Brain pericyte (primary cell): ENCODE results near the gene SYPL2.
"Not testable (repeated sequence)": the region's sequence is repeated elsewhere in the genome, so short reads cannot be mapped to it uniquely, and the experiment has no call there.

Source experiments
- DNase-seq: peaks from one replicate; pipeline ENCODE4 v3.0.0-alpha.2; 2012; ENCODE audit warnings: low read depth, low spot score

The SYPL2 gene

GRCh38 chr1:109466452-109467300 lies at the start of gene SYPL2:
Gene SYPL2 (plus strand): TSS chr1:109466546. CDS start chr1:109466844, 298 bp downstream.
- DNase-seq, result no peak

DNA sequence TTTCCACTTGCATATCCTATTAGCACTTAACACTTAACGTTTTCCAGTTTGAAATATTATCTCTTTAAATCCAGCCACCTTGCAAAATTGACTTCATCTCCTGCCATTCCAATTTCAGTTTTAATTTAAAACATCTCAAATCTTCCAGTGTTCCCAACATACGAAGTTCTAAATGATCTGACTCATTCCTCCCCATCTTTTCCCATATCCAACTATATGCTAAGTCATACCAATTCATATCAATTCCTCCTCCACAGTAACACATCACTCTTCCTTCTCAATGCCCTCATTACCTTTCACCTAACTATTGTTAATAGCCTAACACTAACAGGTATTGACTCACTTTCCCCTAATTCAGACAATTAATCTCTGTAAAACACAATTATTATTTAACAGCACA lies 42.8 kb upstream of the SYPL2 start:
- DNase-seq, result no peak

DNA sequence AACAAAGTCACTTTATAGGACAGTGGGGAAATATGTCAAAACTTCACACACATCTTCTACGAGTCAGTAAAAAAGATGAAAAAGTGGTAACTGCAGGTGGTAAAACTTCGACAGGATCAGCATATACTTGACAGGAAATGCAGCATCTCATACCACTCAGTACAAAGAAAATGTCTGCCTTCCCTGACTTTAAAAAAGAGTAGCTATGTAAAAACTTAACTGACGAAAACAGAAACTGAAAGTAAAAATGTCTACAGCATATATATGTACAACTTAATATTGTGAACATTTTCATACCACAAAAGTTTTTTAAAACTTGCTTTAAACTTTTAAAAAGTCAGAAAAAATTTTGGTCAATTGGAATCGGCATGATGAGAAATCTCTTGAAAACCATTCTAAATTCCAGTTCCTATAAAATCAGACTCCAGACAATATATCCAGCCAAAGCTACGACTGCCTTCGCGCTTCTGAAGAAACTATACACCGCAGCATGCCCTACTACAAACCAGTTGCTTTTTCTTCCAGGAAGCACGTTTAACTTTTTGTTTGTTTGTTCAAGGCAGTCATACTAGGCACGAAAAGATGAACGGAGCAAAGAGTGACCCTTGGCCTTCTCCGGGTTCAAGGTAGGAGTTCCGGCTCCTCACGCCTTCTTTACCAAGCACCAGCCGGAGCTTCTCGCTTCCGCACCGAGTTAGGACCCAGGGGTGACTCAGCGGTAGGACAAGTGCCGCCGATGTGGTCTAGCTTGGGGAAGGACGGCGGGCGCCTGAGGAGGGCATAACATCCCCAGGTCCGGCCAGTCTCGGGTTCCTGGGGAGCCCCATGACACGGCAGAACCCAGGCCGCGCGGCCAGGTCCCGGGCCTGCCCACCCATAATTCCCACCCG lies 40.7 kb upstream of the SYPL2 start:
- DNase-seq, result no peak

- DNase-seq, result peak; percentile 98
Measured at GRCh38 chr1:109426281-109427170, 39.8 kb upstream of the SYPL2 start, which contains the start of gene PSMA5. Gene PSMA5 (minus strand): TSS chr1:109426448. CDS start chr1:109426330, 118 bp downstream.

- no peak for DNase-seq
Measured at GRCh38 chr1:109427171-109427467, 39.2 kb upstream of the SYPL2 start.

DNA sequence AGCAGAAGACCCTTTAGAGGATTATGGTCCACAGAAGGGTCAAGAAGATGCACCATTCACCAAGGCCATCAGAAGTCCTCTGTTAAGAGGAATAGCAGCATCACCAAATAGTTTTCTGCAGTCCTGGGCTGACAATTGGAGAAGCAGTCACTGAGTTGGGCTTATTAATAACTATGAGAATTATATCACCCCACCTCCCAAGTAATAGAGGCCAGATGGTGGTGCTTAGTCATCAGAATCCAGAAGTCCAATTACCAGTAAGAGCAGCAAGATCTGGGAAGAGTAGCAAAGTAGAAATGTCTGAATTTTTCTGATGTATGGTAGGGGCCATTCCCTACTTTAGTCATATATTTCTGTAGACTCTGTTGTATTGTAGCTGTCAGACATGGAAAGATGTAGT lies 34.0 kb upstream of the SYPL2 start:
- DNase-seq, result no peak

GRCh38 chr1:109433322-109433721 lies 33.0 kb upstream of the SYPL2 start:
- DNase-seq, result no peak

DNA sequence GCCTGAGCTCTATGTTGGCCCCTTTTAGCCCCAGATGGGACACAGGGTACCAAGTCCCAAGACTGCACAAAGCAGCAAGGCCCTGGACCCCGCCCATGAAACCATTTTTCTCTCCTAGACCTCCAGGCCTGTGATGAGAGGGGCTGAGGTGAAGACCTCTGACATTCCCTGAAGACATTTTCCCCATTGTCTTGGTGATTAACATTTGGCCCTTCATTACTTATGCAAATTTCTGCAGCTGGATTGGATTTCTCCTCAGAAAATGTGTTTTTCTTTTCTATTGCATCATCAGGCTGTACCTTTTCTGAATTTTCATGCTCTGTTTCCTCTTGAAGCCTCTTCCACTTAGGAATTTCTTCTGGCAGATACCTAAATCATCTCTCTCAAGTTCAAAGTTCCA lies 31.9 kb upstream of the SYPL2 start:
- no peak for DNase-seq

DNA sequence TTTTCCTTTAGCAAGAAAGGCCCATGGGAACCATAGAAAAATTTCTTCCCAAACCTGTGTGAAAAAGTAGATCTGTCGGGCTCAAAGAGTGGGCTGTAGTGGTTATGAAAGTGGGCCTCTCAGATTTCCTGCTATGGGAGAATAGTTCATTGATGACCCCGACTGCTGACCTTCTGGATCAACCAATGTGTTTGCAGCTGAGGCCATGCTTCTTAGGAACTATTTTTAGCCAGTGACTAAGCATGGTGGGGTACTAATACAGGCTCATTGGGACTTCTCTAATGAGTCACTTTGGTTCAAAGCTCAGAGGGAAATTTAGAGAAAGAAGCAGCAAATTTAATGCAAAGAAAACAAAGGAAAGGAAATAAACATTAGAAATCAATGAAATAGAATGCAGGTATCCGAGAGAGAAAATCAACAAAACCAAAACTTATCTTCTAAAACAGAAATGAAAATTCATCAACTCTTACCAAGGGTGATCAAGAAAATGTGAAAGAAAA lies 27.5 kb upstream of the SYPL2 start:
- peak; percentile 83 for DNase-seq

DNA sequence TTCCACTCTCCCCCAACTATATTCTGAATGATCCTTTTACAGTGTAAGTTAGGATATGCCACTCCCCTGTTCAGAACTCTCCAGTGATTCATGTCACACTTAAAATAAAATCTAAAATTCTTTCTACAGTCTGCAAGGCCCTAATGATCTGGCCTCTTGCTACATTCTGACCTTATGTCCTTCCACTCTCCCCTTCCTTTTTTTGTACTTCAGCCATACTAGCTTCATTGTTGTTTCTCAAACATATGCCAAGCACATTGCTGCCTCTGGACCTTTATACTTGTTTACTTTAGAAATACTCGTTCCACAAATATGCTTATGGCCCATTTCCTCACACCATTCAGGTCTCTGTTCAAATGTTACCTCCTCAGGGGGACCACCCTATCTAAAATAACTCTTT lies 25.3 kb upstream of the SYPL2 start:
- DNase-seq, result no peak

GRCh38 chr1:109443476-109443875 lies 22.9 kb upstream of the SYPL2 start:
- no peak for DNase-seq

- no peak for DNase-seq
Measured at GRCh38 chr1:109444346-109444745, 22.0 kb upstream of the SYPL2 start.

GRCh38 chr1:109445949-109446695 lies 20.2 kb upstream of the SYPL2 start:
- not testable (repeated sequence) for DNase-seq

DNA sequence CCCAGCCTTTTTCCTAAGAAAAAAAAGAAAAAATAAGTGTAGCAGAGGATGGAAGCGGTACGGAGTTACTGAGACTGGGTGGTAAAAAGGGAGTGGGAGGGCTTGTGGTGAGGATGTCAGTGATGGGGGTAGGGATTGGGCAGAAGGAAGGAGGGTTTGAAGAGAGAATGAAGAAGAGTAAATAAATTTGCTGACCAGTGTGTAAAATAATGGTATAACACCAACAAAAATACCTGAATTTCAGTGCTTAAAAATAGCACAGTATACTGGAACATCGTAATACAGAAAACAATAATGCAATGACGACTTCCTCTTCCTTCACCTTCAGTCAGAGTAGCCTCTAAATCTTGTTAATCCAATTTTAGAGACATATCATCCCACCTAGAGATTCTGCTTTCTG lies 18.8 kb upstream of the SYPL2 start:
- DNase-seq, result no peak

- no peak for DNase-seq
Measured at GRCh38 chr1:109454497-109455133, 11.7 kb upstream of the SYPL2 start.

GRCh38 chr1:109457819-109458218 lies 8.5 kb upstream of the SYPL2 start:
- DNase-seq, result no peak

GRCh38 chr1:109466125-109466451 lies 258 bp upstream of the SYPL2 start:
- DNase-seq, result no peak

DNA sequence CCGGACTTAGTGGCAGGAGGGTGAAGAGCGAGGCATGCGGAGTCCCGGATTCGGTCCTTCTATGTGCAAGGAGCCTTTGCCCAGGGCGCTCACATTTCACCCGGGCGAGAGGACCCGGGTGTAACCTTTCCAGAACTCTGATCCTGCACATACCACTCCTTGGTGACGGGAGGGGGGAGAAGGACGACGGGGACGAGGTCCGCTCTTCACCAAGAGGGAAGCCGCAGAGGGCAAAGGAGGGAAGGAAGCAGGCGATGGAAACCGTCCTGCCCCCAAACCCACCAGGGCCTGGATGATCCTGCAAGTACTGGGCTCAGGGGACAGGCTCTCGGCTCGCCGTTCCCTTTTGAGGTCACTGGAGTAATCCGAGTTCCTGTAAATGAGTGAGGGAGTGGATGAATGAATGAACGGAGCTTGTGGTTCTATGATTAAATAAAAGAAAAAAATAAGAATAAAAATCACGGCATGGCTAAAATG lies 993 bp downstream of the SYPL2 start:
- DNase-seq, result no peak

DNA sequence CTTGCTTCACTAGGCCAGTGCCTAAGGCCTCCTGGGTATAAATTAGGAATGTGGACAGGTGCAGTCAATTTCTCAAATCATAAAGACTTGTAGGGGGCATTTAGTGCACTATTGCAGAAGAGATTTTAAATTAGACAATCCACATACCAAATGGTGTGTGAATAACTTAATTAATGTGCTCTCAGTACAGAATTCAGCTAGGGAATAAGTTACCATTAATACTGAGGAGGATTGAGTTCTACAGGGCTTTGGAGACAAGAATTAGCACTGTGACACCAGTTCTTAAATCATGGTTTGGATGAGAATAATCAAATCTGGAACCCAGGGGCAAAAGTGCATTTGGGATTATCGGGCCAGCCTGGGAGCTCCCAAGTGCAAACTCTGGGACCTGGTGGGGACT lies 1.7 kb downstream of the SYPL2 start:
- DNase-seq, result no peak

GRCh38 chr1:109468903-109469302 lies 2.6 kb downstream of the SYPL2 start:
- no peak for DNase-seq
